NOMO-1 treated with dmso at 0.1 percent for 144 hours (cell line): ENCODE measurements around the gene ZCCHC24.
"Not testable (repeated sequence)": the region's sequence is repeated elsewhere in the genome, so short reads cannot be mapped to it uniquely, and the experiment has no call there.

Source experiments
- DNase-seq: peaks from one replicate; lab custom pipeline; 2025; ENCODE audit not compliant: unreplicated experiment; lab: John Stamatoyannopoulos, UW

Gene ZCCHC24

GRCh38 chr10:79347894-79348639, 97.4 kb downstream of the ZCCHC24 start:
- peak; percentile 63 for DNase-seq

GRCh38 chr10:79347226-79347893, 98.1 kb downstream of the ZCCHC24 start, which contains the start of gene PPIF:
Gene PPIF (plus strand): TSS chr10:79347469. CDS start chr10:79347549, 80 bp downstream.
- DNase-seq = peak; percentile 84

- DNase-seq = no peak
These were observed 98.8 kb downstream of the ZCCHC24 start for GRCh38 chr10:79346388-79347225.

- DNase-seq = no peak
These were observed 99.4 kb downstream of the ZCCHC24 start for GRCh38 chr10:79346012-79346340.

- no peak for DNase-seq
These were observed 100.0 kb downstream of the ZCCHC24 start for GRCh38 chr10:79345241-79346011.

GRCh38 chr10:79344502-79345195, 100.8 kb downstream of the ZCCHC24 start:
- DNase-seq = no peak

- no peak for DNase-seq
These were observed 102.4 kb downstream of the ZCCHC24 start for GRCh38 chr10:79342811-79343561.

GRCh38 chr10:79342295-79342761, 103.1 kb downstream of the ZCCHC24 start:
- no peak for DNase-seq

GRCh38 chr10:79340646-79341244, 104.7 kb downstream of the ZCCHC24 start:
- no peak for DNase-seq

GRCh38 chr10:79339266-79339665, 106.2 kb downstream of the ZCCHC24 start:
- DNase-seq = no peak

- DNase-seq = not testable (repeated sequence)
These were observed 107.5 kb downstream of the ZCCHC24 start for GRCh38 chr10:79337783-79338469.

GRCh38 chr10:79336739-79337138, 108.7 kb downstream of the ZCCHC24 start:
- DNase-seq = no peak

GRCh38 chr10:79336276-79336675, 109.1 kb downstream of the ZCCHC24 start:
- DNase-seq = no peak

GRCh38 chr10:79335470-79336235, 109.8 kb downstream of the ZCCHC24 start:
- DNase-seq = no peak

GRCh38 chr10:79335094-79335469, 110.3 kb downstream of the ZCCHC24 start:
- no peak for DNase-seq

- no peak for DNase-seq
These were observed 110.9 kb downstream of the ZCCHC24 start for GRCh38 chr10:79334573-79334972.

GRCh38 chr10:79333513-79333912, 111.9 kb downstream of the ZCCHC24 start:
- no peak for DNase-seq
